Loucy (cell line): Measurements from ENCODE around the gene PHACTR3.

Experiments
- H2AFZ ChIP-seq: fragments of 200-600 bp; sonication (generic); 2 replicates; pipeline ENCODE4 v1.6.0; 2016; ENCODE audit warnings: antibody characterized with exemption, mild to moderate bottlenecking, low read length, moderate library complexity
- H3F3A ChIP-seq: fragments of 200-600 bp; 2 replicates; pipeline ENCODE4 v1.6.0; 2016; ENCODE audit warnings: antibody characterized with exemption, low read depth, mild to moderate bottlenecking
- H3K27me3 ChIP-seq: fragments of 200-600 bp; sonication (generic); 2 replicates; pipeline ENCODE4 v1.6.1; 2014; ENCODE audit warnings: low read length, mild to moderate bottlenecking; ENCODE audit not compliant: insufficient read depth, poor library complexity, severe bottlenecking
- H3K36me3 ChIP-seq: fragments of 200-600 bp; sonication (generic); 2 replicates; pipeline ENCODE4 v1.6.1; 2016; ENCODE audit warnings: low read length; ENCODE audit not compliant: insufficient read depth
- H3K4me1 ChIP-seq: fragments of 200-600 bp; sonication (generic); 2 replicates; pipeline ENCODE4 v1.5.1; 2014; ENCODE audit warnings: low read length, mild to moderate bottlenecking; ENCODE audit not compliant: insufficient read depth, poor library complexity, severe bottlenecking
- H3K4me2 ChIP-seq: fragments of 200-600 bp; sonication (generic); 2 replicates; pipeline ENCODE4 v1.6.0; 2014; ENCODE audit warnings: antibody characterized with exemption, low read length, low read depth, mild to moderate bottlenecking; ENCODE audit not compliant: poor library complexity, severe bottlenecking
- H3K4me3 ChIP-seq: fragments of 200-600 bp; sonication (generic); 2 replicates; pipeline ENCODE4 v1.5.1; 2014; ENCODE audit warnings: low read length, mild to moderate bottlenecking, mixed read lengths; ENCODE audit not compliant: poor library complexity, severe bottlenecking
- H3K79me2 ChIP-seq: fragments of 200-600 bp; sonication (generic); 2 replicates; pipeline ENCODE4 v1.6.1; 2014; ENCODE audit warnings: low read length; ENCODE audit not compliant: insufficient read depth
- H3K9ac ChIP-seq: fragments of 200-600 bp; sonication (generic); 2 replicates; pipeline ENCODE4 v1.6.0; 2014; ENCODE audit warnings: mild to moderate bottlenecking, low read depth, low read length, moderate library complexity; ENCODE audit not compliant: poor library complexity, severe bottlenecking
- H3K9me2 ChIP-seq: fragments of 200-600 bp; sonication (generic); replicated peaks from 2 replicates; pipeline ENCODE4 v1.6.1; 2016; ENCODE audit warnings: low read depth, low read length, mixed read lengths
- H3K9me3 ChIP-seq: fragments of 200-600 bp; sonication (generic); 2 replicates; pipeline ENCODE4 v1.6.1; 2014; ENCODE audit warnings: mild to moderate bottlenecking, antibody characterized with exemption, low read length, low read depth; ENCODE audit not compliant: insufficient read depth
- H4K20me1 ChIP-seq: fragments of 200-600 bp; sonication (generic); 2 replicates; pipeline ENCODE4 v1.6.0; 2014; ENCODE audit warnings: antibody characterized with exemption, low read length, mild to moderate bottlenecking; ENCODE audit not compliant: insufficient read depth, poor library complexity, severe bottlenecking
- CTCF ChIP-seq: fragments of 200-600 bp; sonication (generic); conservative IDR thresholded peaks from 2 replicates; pipeline ENCODE4 v1.5.1; 2014; ENCODE audit warnings: mild to moderate bottlenecking, antibody characterized with exemption, low read length
- EZH2phosphoT487 ChIP-seq: fragments of 200-600 bp; IDR thresholded peaks from 2 replicates; pipeline ENCODE4 v1.6.1; 2018; ENCODE audit warnings: antibody characterized with exemption, mild to moderate bottlenecking, moderate library complexity, borderline replicate concordance

Gene PHACTR3

GRCh38 chr20:59770270-59770669 is 165.9 kb downstream of the PHACTR3 start:
- TF ChIP-seq CTCF = peak; percentile 28
- TF ChIP-seq EZH2phosphoT487 = no peak

GRCh38 chr20:59770851-59771250 is 166.5 kb downstream of the PHACTR3 start:
- peaks cover 47% of the 10 kb centered on the region; the same call in 1 of the 2 replicates for H3K36me3 ChIP-seq
- H3K4me2 ChIP-seq = no peak overlapping the region
- no peaks in the 10 kb centered on the region for H4K20me1 ChIP-seq
- no peaks in the 10 kb centered on the region for H3K79me2 ChIP-seq
- no peak overlapping the region for H2AFZ ChIP-seq
- H3K9me3 ChIP-seq = no peaks in the 10 kb centered on the region
- H3F3A ChIP-seq = no peaks in the 10 kb centered on the region
- H3K9ac ChIP-seq = no peak overlapping the region
- H3K27me3 ChIP-seq = no peaks in the 10 kb centered on the region
- no peaks in the 10 kb centered on the region for H3K4me1 ChIP-seq
- TF ChIP-seq EZH2phosphoT487 (no peak), CTCF (no peak)
- no peaks in the 10 kb centered on the region for H3K9me2 ChIP-seq
- H3K4me3 ChIP-seq = no peak overlapping the region

More at GRCh38 chr20:59770270-59770669, 165.9 kb downstream of the PHACTR3 start:
- H3K27me3 ChIP-seq = no peaks in the 10 kb centered on the region
- no peaks in the 10 kb centered on the region for H3F3A ChIP-seq
- H3K36me3 ChIP-seq = peaks cover 47% of the 10 kb centered on the region; the same call in 1 of the 2 replicates
- H3K4me1 ChIP-seq = no peaks in the 10 kb centered on the region
- no peak overlapping the region for H3K9ac ChIP-seq
- H3K9me2 ChIP-seq = no peaks in the 10 kb centered on the region
- no peaks in the 10 kb centered on the region for H3K9me3 ChIP-seq
- no peak overlapping the region for H3K4me3 ChIP-seq
- H4K20me1 ChIP-seq = peaks cover 2% of the 10 kb centered on the region
- H3K79me2 ChIP-seq = no peaks in the 10 kb centered on the region
- no peak overlapping the region for H2AFZ ChIP-seq
- H3K4me2 ChIP-seq = no peak overlapping the region

- Histone ChIP-seq H4K20me1 (no peaks in the 10 kb centered on the region), H3K27me3 (no peaks in the 10 kb centered on the region), H3K4me1 (no peaks in the 10 kb centered on the region), H3K9me3 (no peaks in the 10 kb centered on the region), H3K36me3 (peaks cover 46% of the 10 kb centered on the region; the same call in 1 of the 2 replicates), H2AFZ (no peak overlapping the region), H3K79me2 (no peaks in the 10 kb centered on the region), H3K9me2 (no peaks in the 10 kb centered on the region), H3K4me2 (no peak overlapping the region), H3K4me3 (no peak overlapping the region), H3F3A (no peaks in the 10 kb centered on the region), H3K9ac (no peak overlapping the region)
- TF ChIP-seq CTCF (no peak), EZH2phosphoT487 (no peak)
Observed at GRCh38 chr20:59771506-59772372, 167.4 kb downstream of the PHACTR3 start.
